ENCODE data around the gene DMBX1.

The DMBX1 gene

GRCh38 chr1:46489638-46490405 is at the start of gene DMBX1:
TSS of gene DMBX1 (plus strand) at chr1:46489836. CDS start at chr1:46507011, 17,175 bp downstream.
- peak; percentile 89 for DNase-seq (ENCODE audit: low spot score)

DNA sequence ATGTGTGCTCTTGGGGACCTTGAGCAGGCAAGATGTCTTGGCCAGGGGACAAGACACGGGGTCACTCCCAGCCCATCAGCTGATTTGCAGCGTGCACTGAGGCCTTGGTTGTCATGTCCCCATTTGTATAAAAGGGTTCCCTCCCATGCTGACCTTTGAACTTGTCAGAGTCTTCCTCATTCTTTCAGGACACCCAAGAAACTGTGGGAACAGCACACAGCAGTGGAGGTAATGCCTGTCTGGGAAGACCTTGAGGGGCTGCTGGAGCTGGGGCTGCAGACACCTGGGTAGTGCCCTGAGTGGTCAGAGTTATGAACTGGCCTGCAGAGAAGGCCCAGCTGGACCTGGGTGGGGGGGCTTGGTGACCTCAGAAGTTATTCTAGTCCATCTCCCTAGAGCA is 49.2 kb upstream of the DMBX1 start:
- no peak for DNase-seq (ENCODE audit: low spot score)

DNA sequence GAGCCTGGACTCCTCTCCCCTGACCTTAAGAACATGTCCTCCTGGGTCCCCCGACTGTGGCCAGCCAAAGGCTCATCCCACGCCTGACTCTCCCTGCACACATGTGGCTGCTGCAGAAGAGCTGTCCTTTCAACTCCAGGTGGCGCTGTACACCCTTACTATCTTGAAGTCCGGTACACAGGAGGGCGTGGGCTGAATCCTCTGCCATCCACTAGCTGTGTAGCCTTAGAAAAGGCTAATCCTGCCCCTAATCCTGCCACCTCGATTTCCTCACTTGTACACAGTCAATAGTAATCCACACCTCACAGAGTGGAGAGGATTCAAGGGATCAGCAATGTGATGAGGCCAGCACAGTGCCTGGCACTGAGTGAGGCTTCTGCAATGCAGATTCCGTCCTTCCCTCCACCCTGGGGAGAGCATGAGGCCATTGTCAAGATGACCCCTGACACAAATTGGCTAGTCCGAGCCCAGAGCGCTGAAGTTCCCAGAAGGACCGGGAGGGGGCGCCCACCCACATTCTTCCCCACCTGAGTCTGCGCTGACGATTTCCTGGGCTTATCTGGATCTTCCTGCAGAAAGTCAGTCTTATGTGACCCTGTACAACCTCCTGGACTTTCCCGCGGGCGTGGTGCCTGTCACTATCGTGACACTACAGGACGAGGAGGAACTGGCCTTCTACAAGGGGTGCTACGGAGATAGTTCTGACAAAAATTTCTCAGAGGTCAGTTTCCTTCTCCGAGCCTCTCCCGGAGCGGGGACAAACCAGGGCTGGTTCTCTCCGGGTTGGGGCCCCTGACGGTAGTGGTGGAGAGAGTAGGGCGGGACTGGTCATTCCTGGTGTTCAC is 47.1 kb upstream of the DMBX1 start:
- DNase-seq (ENCODE audit: low spot score), result peak; percentile 88

GRCh38 chr1:46444466-46444865 is 45.2 kb upstream of the DMBX1 start:
- DNase-seq (ENCODE audit: low spot score), result no peak

GRCh38 chr1:46445773-46446256 is 43.8 kb upstream of the DMBX1 start:
- no peak for DNase-seq (ENCODE audit: low spot score)

- peak; percentile 87 for DNase-seq (ENCODE audit: low spot score)
These were observed 42.8 kb upstream of the DMBX1 start for GRCh38 chr1:46446646-46447498.

GRCh38 chr1:46447499-46448108 is 42.0 kb upstream of the DMBX1 start:
- no peak for DNase-seq (ENCODE audit: low spot score)

- DNase-seq (ENCODE audit: low spot score), result peak; percentile 33
These were observed 41.3 kb upstream of the DMBX1 start for GRCh38 chr1:46448109-46448911.

GRCh38 chr1:46449223-46450159 is 40.1 kb upstream of the DMBX1 start:
- no peak for DNase-seq (ENCODE audit: low spot score)

GRCh38 chr1:46450160-46450517 is 39.5 kb upstream of the DMBX1 start:
- no peak for DNase-seq (ENCODE audit: low spot score)

GRCh38 chr1:46451948-46452930 is 37.4 kb upstream of the DMBX1 start:
- DNase-seq (ENCODE audit: low spot score), result no peak

GRCh38 chr1:46452931-46453325 is 36.7 kb upstream of the DMBX1 start:
- no peak for DNase-seq (ENCODE audit: low spot score)

DNA sequence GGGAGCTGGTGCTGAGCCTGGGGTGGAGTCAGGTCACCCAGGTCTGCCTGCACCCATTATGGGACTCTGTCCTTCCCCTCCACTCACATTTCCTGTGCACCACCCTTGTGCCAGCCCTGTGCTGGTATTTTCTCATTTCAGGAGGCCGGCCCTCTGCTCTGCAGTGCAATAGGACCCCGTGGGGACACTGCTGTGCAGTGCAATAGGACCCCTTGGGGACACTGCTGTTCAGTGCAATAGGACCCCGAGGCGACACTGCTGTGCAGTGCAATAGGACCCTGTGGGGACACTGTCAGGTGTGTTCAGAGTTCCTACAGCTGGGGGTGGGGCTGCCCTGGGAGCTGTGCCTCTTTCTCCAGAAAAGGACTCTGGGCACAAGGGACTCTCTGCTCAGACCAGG is 36.2 kb upstream of the DMBX1 start:
- DNase-seq (ENCODE audit: low spot score), result no peak

DNA sequence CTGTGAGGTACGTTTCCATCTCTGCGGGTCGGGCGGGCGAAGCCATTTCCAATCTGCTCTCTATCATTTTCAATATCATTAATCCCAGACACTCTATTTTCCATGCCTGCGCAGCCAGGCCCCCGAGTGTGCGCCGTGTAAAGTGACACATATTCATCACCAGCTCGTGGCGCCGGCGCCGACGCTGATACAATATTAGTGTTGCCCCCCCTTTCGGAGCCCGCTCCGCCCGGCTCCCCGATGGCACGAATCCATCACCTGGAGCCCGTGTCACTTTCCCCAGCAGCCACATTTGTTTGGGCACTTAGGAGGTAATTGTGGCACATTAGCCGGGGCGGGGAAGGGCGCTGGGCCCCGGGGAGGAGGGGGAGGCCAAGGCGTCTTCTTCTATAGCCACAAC is 33.7 kb upstream of the DMBX1 start:
- DNase-seq (ENCODE audit: low spot score), result no peak

GRCh38 chr1:46456411-46456963 is 33.1 kb upstream of the DMBX1 start:
- DNase-seq (ENCODE audit: low spot score), result no peak

GRCh38 chr1:46457178-46457577 is 32.5 kb upstream of the DMBX1 start:
- DNase-seq (ENCODE audit: low spot score), result no peak

GRCh38 chr1:46458190-46458589 is 31.4 kb upstream of the DMBX1 start:
- DNase-seq (ENCODE audit: low spot score), result no peak

DNA sequence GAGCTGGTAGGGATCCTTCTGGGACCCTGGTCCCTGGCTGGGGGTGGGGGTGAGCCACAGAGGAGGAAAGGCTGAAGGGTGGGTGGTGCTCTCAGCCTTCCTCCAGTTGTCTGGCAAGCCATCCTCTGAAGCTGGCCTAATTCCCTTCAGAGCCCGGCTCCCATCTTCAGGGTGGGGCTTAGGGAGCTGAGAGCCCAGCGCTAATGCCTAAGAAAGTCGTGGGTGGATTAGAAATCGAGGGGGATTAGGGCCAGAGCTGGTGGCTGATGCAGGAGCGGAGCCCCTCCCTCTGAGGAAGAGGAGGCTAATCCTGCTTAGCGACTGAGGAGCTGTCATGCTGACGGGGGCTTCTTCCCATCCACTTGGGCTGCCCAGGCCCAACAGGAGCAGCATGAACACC is 30.8 kb upstream of the DMBX1 start:
- no peak for DNase-seq (ENCODE audit: low spot score)
